Glomerular endothelial cell (primary cell): Measurements from ENCODE around the gene NUP214. TPM values are rescaled to one million over a fixed set of nuclear protein-coding genes. Genes with fewer than 3 reads are reported as not detected.
"Not testable (repeated sequence)": the region's sequence is repeated elsewhere in the genome, so short reads cannot be mapped to it uniquely, and the experiment has no call there.

Source experiments
- DNase-seq: peaks from one replicate; pipeline ENCODE4 v3.0.0-alpha.2; 2011; ENCODE audit warnings: low read depth, low spot score; ENCODE audit errors: extremely low read depth
- total RNA-seq: library from RNA; depleted of rRNA; stranded (reverse); fragments of >200 nt; gene quantifications from 2 replicates; pipeline ENCODE4 v1.2.3, GENCODE V29; 2015

Gene NUP214
- total RNA-seq, 1 donor from 2014 or later: 36.9 TPM

DNA sequence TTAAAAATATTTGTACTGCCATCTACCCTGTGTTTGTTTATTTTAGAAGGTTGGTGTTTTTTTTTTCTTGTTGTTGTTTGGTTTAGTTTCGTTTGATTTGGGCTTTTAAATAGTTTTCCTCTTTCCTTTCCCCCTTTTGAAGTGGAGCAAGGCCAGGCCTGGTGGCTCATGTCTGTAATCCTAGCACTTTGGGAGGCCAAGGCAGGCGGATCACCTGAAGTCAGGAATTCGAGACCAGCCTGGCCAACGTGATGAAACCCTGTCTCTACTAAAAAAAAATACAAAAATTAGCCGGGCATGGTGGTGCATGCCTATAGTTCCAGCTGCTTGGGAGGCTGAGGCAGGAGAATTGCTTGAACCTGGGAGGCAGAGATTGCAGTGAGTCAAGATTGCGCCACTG, 65.6 kb downstream of the NUP214 start:
- DNase-seq: not testable (repeated sequence)

DNA sequence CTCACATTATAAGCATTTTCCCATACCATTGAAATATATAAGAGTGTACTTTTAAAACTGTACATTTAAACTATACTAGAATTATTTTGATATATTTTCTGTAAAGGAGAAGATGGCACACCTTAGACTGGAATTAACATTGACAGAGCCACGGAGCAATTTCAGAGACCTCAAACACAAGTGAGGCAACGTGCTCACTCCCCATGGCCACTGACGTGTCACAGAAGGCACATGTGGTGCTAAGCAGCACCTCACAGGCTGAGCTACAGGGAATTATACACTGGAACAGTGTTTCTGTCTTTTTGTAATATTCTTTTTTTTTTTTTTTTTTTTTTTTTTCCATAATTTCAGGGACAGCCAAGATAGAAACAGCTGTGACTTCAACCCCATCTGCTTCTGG, 66.5 kb downstream of the NUP214 start:
- no peak for DNase-seq

DNA sequence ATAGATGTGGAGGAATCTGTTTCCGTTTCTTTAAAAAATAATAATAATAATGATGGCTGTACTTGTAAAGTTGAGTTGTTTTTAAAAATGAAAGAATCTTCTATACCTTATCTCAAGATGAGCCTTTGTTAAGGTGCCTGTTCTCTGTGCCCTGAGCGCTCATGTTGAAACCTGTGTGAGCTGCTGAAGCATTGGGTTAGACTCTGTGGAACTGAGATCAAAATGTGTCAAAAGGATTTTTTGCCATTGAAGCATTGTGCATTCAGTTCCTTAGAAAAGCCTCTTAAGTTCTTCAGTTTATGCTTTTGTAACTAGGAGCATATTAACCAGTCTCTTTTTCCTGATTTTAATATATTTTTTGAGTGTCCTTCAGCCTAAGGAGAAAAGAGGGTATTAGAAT, 67.7 kb downstream of the NUP214 start:
- DNase-seq: no peak

DNA sequence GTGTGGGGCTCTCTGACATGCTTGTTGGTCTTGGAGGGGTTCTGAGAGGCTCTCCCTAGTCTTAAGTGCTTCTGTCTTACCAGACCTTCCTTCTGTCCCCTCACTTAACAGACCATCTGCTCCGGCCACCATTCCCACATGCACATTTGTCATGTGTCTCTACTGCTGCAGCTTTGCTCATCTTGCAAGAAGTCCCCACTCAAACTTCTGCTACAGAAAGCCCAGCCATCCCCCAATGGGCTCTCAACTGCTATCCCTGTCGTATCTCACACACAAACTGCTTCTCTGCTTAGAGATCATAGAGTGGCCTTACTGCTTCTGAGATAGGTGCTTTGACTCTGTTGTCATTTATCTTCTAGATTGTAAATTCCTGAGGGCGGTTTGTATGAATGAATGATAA, 69.4 kb downstream of the NUP214 start:
- no peak for DNase-seq

DNA sequence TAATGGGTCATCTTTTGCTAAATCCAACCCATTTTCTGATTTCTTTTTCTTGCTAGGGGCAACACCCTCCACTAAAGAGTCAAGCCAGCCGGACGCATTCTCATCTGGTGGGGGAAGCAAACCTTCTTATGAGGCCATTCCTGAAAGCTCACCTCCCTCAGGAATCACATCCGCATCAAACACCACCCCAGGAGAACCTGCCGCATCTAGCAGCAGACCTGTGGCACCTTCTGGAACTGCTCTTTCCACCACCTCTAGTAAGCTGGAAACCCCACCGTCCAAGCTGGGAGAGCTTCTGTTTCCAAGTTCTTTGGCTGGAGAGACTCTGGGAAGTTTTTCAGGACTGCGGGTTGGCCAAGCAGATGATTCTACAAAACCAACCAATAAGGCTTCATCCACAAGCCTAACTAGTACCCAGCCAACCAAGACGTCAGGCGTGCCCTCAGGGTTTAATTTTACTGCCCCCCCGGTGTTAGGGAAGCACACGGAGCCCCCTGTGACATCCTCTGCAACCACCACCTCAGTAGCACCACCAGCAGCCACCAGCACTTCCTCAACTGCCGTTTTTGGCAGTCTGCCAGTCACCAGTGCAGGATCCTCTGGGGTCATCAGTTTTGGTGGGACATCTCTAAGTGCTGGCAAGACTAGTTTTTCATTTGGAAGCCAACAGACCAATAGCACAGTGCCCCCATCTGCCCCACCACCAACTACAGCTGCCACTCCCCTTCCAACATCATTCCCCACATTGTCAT, 72.0 kb downstream of the NUP214 start:
- no peak for DNase-seq

DNA sequence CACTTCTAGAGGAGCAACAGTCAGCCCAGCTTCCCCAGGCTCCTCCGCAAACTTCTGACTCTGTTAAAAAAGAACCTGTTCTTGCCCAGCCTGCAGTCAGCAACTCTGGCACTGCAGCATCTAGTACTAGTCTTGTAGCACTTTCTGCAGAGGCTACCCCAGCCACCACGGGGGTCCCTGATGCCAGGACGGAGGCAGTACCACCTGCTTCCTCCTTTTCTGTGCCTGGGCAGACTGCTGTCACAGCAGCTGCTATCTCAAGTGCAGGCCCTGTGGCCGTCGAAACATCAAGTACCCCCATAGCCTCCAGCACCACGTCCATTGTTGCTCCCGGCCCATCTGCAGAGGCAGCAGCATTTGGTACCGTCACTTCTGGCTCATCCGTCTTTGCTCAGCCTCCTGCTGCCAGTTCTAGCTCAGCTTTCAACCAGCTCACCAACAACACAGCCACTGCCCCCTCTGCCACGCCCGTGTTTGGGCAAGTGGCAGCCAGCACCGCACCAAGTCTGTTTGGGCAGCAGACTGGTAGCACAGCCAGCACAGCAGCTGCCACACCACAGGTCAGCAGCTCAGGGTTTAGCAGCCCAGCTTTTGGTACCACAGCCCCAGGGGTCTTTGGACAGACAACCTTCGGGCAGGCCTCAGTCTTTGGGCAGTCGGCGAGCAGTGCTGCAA, 72.8 kb downstream of the NUP214 start:
- DNase-seq: no peak

DNA sequence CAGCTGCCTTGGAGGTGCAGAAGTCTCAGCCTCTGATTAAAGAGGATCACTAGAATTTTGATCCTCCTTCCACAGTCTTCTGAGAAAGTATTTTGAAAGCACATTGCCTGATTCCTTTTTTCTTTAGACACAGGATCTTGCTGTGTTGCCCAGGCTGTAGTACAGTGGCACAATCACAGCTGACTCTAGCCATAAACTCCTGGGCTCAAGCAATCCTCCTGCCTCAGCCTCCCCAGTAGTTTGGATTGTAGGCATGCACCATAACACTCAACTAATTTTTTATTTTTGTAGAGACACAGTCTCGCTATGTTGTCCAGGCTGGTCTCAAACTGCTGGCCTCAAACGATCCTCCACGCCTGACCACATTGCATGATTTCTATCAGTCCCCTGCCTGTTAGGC, 76.5 kb downstream of the NUP214 start:
- no peak for DNase-seq

DNA sequence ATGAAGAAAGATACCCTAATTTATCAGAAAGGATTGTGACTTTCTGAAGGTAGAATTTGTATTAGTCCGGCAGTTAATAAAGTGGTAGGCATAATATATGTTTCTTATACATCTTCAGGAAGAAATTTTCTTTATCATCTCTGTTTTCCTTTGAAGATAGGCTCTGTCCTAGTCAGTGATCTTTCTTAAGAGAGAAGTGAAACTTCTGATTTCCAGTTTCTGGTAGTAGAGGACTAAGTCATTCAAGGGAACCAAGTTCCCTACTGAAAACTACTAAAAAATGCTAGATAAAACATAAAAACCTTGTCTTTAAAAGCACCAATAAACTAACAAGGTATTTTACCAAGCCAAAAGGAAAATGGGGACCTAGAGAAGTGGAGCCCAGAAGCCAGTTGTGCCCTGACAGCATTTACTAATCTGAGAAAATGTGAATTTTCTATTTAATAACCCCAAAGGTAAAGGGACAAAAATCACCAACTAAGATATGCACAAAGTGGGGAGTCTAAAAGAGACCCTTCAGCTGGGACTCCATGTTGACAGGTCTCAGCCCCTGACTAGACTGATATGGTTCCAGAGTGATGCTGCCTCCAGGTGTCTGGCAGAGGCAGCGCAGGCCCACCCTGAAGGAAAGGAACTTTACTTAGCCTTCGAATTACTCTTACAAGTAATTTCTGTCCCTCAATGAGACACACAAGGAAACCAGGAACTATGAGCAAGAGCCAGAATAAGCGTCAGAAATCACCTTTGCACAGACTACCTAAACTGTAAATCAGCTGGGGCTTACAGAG, 78.2 kb downstream of the NUP214 start:
- DNase-seq: no peak

DNA sequence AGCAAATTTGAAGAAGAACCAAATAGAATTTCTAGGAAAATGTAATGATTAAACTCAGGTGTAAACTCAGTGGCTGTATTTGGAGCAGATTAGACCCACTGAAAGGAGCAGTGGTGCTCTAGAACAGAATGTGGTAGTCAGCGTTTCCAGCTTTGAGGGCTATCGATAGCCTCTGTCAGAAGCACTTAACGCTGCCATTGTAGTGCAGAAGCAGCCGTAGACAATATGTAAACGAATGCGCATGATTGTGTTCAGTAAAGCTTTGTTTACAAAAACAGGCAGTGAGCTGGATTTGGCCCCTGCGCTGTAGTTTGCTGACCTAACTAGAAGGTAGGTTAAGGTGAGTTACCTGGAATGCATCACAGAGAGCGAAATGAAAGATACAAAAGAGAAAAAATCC, 78.9 kb downstream of the NUP214 start:
- no peak for DNase-seq

DNA sequence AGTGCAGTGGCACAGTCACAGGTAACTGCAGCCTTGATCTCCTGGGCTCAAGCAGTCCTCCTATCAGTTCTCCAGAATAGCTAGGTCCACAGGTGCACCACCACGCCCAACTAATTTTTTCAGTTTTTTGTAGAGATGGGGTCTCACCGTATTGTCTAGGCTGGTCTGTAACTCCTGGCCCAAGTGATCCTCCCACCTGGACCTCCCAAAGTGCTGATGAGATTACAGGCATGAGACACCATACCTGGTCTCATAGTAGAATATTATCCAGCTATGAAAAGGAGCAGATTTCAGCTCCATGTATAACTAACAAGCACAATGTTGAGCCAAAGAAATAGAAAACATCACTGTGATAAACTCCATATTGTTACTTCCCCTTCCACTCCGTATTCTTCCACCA, 81.1 kb downstream of the NUP214 start:
- DNase-seq: no peak

DNA sequence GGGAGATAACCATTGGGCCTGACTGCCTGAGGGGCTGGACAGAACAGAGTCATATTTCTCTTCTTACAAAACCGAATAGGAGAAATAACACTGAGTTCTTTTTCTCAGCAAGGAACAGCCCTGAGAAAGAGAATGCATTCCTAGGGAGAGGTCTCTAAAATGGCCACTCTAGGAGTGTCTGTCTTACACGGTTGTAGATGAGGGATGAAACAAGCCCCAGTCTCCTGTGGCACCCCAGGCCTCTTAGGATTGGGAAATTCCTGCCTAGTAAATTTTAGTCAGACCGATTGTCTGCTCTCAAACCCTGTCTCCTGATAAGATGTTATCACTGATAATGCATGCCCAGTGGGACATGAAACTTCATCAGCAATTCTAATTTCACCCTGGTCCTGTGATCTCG, 86.5 kb downstream of the NUP214 start:
- DNase-seq: not testable (repeated sequence)

DNA sequence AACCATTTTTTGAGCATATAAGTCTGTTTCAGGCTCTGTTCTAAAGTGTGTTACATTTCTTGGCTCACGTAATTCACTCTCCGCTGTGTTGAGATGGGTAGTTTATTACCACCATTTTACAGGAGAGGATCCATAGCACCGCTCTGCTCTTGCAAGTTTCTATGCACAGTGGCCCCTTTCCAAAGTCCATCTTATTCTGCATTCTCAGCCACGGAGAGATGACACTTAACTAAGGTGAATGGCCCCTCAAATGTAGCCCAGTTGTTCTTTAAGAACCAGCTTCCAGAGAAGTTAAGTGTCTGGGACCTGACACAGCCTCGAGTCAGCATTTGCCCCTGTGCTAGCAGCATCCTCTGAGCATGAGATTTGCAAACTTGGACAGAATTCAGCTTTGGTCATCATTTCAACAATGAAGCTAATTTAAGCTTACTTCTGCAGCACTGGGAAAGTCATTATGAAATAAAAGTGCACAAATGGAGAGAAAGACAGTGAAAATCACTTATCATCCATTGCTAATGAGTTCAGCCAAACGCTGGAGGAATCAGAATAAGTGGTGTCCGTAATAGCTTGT, 89.0 kb downstream of the NUP214 start:
- DNase-seq: no peak

DNA sequence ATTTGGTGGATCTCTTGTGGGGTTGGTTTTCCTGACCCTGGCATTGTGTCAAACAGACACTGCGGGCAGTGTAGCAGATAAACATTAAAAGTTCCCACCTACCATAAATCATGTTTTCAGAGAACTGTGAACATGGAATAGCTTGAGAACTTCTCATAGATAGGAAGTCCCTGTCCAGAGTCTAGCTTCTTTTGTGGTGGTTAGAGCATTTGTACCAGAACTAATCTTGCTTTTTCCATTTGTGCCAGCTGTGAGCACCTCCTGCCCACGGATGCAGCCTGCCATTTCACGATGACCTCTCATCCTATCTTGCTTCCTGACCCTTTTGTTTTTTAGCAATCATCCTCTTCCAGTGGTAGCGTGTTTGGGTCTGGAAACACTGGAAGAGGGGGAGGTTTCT, 89.5 kb downstream of the NUP214 start:
- DNase-seq: no peak

DNA sequence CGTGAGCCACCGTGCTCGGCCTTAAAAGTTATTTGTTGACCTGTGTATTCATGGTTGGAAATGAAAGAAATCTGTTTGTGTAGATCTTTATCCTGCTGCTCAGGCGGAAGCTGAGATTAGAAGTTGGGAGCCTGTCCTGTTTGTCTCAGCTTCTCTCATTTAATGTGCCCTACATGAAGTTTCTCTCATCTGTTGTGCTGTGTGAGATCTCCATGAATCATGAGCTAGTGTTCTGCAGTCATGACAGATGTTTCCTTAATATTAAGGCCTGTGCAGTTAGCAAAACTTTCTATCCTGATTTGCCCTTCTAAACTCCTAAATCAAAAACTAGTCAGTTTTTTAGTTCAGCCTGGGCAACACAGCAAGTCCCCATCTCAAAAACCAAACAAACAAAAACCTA, 91.4 kb downstream of the NUP214 start:
- no peak for DNase-seq

DNA sequence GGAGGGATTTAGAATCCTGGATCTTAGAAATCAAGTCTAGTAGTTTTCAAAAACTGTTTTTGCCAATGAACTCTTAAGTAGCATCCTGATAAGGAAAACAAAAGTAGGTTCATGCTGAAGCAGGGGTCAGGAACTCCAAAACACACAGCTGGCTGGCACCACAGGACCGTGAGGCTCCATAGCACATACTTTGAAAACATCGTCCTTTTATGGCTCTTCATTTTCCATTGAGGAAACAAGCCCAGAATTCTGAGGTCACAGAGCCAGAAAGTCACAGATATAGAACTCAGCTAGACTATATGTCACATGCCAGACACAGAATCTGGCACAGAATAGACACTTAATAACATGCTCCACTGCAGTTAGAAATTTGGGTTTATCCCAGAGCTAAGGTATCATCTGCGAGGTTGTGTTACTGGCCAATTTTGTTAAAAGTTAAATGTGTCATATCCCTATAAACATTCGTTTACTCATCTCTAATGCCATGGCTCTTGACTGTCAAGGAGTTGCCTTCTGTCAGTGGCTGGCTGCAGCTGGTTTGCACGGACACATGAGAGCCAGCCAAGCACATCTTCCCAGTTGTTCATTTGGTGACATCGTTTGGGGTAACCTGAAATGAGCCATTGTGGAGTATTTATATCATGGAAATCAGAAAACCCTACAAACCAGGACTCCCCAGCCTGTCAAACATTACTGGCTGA, 92.1 kb downstream of the NUP214 start:
- no peak for DNase-seq

DNA sequence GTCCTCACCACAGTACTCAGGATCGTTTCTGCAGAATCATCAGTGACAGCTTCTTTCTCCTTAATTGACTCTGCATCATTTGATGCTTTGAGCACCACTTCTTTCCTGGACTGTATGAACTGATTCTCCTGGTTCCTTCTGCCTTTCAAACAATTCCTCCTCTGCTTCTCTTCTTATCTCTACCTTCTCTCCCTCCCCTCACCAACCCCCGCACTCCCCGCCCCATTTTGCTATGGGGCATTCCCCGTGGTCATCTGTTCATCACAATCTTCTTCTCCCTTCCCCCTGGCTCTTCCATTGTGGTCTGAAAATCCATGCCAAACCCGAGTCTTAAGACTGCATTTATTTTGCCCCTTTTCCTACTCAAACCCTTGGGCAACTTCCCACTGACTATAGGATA, 93.0 kb downstream of the NUP214 start:
- no peak for DNase-seq

DNA sequence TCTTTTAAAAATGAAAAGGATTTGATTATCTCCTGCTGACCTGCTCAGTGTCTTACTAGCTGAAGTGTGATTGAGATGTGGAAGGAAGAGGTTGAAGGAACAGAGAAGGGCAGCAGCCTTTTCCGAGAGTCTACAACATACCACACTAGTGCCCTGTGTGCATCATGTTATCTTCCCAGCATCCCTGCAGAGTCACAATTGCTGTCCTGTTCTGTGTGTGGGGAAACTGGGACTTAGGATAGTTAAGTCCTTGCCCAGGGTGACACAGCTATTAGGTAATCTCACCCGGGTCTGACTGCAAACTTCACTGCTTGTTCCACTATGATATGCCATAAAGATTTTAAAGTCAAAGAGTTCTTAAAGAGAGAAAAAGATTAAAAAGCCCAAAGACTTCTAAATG, 95.1 kb downstream of the NUP214 start:
- DNase-seq: no peak

DNA sequence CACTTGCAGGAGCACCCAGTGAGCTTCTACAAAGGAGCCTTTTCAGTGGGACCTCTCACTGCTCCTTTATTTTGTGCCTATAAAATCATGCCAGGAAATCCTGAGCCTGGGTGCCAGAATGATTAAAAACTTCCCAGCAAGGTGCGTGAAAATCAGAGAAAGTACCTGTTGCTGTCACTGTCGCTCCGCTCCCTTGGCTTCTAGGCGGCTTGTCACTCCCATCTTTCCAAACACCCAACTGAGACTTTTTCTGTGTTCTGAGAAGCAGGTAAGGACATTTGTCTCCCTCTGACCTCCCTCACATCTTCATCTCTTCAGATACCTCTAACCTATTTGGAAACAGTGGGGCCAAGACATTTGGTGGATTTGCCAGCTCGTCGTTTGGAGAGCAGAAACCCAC, 97.1 kb downstream of the NUP214 start:
- DNase-seq: no peak

DNA sequence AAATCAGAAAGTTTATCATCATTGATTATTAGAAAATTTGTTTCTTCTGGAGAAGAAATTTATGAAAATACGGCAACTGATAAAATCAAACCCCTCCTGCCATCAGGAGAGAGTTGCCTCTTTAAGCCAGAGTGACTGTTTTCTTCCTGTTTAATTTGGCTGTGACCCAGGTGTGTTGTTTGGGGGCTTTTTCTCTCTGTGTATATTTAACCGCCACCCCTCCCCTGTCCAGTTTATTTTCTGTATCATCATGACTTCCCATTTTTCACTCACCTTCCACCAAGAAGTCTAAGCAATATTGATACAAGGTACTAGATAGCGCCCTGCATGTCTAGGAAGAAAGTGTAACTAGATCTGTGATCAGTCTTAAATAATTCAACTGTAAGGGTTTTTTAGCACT, 100.8 kb downstream of the NUP214 start:
- DNase-seq: no peak

DNA sequence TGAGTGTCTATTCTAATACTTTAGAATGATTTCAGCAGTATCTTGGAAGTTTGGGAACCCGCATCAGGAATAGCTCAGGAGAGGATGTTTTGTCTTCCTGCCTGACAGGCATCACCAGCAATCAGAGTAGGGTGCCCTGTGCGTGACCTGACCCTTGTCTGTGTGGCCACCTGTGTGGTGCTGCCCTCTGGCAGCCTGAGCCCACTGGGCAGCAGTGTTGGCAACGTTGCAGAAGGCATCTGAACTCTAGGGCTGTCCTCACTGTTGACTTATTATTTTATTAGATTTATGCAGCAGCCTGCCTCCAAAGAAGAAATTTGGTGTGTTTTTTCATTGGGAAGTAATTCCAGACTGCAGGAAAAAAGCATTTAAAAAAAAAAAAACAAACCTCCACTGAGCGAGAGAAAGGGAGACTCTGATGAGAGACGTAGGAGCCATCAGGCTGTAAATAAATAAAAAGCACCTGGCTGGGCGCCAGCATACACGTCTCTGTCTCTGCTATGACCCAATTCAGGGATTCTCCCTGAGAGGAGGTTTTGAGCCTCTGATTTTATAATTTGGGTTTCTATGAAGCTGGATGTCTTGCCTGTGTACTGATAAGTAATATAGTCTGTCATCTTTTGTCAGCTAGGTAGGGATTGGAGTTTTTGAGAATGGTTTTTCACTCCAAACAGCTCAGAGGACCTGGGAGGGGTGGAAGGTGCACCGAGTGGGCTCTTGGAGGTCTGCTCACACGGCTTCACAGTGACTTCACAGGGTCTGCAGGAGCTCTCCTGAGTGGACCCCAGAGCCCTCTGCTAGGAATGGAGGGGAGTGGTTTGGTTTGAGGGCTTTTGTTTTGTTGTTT, 101.9 kb downstream of the NUP214 start:
- no peak for DNase-seq
